ENCODE data around the gene PPIF.

DNA sequence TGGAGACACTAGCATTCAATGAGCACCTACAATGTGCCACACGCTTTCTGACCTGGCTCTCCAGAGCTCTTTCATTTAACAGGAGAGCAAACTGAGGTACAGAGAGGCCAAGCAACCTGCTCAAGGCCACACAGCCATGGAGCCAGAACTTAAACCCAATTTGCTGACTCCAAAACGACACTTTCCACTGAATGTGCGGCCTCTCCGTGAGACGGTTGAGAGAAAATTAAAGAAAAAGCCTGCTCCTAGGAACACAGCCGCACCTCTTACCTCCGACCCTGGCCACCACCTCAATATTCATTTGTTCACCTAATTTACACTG lies 55.3 kb downstream of the PPIF start:
- TF ChIP-seq, protein P1, sequence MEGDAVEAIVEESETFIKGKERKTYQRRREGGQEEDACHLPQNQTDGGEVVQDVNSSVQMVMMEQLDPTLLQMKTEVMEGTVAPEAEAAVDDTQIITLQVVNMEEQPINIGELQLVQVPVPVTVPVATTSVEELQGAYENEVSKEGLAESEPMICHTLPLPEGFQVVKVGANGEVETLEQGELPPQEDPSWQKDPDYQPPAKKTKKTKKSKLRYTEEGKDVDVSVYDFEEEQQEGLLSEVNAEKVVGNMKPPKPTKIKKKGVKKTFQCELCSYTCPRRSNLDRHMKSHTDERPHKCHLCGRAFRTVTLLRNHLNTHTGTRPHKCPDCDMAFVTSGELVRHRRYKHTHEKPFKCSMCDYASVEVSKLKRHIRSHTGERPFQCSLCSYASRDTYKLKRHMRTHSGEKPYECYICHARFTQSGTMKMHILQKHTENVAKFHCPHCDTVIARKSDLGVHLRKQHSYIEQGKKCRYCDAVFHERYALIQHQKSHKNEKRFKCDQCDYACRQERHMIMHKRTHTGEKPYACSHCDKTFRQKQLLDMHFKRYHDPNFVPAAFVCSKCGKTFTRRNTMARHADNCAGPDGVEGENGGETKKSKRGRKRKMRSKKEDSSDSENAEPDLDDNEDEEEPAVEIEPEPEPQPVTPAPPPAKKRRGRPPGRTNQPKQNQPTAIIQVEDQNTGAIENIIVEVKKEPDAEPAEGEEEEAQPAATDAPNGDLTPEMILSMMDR (IDR thresholded peaks at IDR 0.05) = no peak
- TF ChIP-seq POLR2AphosphoS5 (IDR thresholded peaks at IDR 0.05) = no peak
- no peak for TF ChIP-seq POLR2A (IDR thresholded peaks at IDR 0.05)
- TF ChIP-seq EP300 (IDR thresholded peaks at IDR 0.05) = no peak
